ENCODE measurements around the gene TGFBI. TPM values are rescaled to one million over a fixed set of nuclear protein-coding genes. Genes with fewer than 3 reads are reported as not detected.

The TGFBI gene
- total RNA-seq, 1 donor from 2014 or later: 174 TPM

DNA sequence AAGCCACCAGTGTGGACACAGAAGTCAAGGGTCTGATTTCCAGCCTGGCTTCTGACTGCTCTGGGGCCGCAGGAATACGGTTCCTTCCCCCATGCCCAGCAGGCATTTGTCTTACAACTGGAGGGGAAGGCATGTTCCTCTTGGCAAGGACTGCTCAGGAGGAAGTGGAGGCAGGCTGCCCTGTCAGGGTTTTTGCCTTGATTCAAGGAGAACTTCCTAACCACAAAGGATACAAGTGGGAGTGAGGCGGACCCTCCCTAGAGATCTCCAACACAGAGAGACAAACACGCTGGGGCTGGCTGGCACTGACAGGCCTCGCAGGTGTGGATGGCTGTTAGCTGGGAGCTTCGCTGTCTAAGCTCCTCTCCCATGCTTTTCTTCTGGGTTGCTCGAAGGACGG is 19.1 kb downstream of the TGFBI start:
- intact Hi-C loops (cut with DNase I): no loop called here
- Histone ChIP-seq H3K36me3 (peaks cover 12 to 16% of the 10 kb centered on the region in 2 donors), H3K4me3 (no peak overlapping the region), H3K9me3 (no peaks in the 10 kb centered on the region), H3K27me3 (no peaks in the 10 kb centered on the region), H3K27ac (no peak overlapping the region), H3K4me1 (peaks cover 0 to 2% of the 10 kb centered on the region in 2 donors)
- DNase-seq (ENCODE audit: low spot score in 2 of 2): no peak
- TF ChIP-seq, protein P1, sequence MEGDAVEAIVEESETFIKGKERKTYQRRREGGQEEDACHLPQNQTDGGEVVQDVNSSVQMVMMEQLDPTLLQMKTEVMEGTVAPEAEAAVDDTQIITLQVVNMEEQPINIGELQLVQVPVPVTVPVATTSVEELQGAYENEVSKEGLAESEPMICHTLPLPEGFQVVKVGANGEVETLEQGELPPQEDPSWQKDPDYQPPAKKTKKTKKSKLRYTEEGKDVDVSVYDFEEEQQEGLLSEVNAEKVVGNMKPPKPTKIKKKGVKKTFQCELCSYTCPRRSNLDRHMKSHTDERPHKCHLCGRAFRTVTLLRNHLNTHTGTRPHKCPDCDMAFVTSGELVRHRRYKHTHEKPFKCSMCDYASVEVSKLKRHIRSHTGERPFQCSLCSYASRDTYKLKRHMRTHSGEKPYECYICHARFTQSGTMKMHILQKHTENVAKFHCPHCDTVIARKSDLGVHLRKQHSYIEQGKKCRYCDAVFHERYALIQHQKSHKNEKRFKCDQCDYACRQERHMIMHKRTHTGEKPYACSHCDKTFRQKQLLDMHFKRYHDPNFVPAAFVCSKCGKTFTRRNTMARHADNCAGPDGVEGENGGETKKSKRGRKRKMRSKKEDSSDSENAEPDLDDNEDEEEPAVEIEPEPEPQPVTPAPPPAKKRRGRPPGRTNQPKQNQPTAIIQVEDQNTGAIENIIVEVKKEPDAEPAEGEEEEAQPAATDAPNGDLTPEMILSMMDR (IDR thresholded peaks at IDR 0.05): no peak

DNA sequence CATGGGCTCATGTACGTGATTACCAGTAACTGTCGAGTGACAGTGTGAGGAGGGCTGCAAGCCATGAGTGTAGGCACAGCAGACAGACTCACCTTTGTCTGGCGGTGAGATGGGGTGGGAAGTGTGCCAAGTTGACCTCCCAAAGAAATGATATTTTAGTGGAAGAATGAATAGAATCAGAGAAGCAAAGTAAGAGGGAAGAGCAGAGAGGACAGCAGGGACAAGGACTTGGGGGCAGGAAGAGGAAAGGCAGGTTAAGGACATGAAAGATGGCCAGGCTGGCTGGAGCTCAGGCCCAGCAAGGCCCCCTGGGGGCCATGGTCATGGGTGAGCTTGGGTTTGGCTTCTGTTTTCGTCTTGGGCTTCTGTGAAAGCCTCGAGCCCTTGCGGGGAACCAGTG is 20.2 kb downstream of the TGFBI start:
- TF ChIP-seq, protein P1 (IDR thresholded peaks at IDR 0.05): no peak
- no peak for DNase-seq (ENCODE audit: low spot score in 2 of 2)
- no peak overlapping the region for H3K4me3 ChIP-seq
- intact Hi-C loops (cut with DNase I): no loop called here
- H3K36me3 ChIP-seq: peaks cover 10 to 16% of the 10 kb centered on the region in 2 donors
- no peak overlapping the region for H3K27ac ChIP-seq
- no peaks in the 10 kb centered on the region for H3K27me3 ChIP-seq
- peaks cover 8 to 9% of the 10 kb centered on the region in 2 donors for H3K4me1 ChIP-seq
- H3K9me3 ChIP-seq: no peaks in the 10 kb centered on the region

DNA sequence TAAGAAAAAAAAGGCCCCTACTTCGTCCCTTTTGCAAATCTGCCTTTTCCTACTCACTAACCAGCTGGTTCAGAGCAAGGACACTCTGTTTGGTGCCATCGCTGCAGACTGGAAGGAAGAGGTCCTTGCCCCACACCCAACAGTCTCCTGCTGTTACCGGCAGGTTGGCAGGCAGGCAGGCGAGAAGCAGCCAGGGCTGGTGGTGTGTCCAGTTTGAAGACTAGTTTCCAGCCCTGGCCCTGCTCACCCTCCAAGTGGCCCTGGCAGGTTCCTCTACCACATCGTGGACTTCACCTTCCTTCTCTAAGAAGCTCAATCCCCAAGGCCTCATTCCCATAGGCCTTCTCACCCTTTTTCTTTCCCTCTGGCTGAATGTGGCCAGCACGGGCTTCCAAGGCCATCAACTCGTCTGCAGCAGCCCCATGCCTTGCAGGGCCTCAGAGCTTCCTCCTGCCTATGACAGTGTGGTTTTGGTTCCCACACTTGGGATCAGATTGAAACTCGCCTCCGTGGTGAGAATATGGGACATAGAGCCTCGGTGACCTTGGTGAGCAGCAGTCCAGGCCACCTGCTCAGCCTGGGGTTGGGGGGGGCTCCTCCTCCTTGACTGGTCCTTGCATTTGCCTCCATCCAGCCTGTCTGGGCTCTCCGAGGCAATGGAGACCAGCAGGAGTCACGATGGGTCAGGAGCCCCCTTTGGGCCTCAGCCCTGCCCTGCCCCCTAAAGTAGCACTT is 22.9 kb downstream of the TGFBI start:
- Histone ChIP-seq H3K4me3 (no peak overlapping the region), H3K9me3 (no peaks in the 10 kb centered on the region), H3K4me1 (peaks cover 8 to 15% of the 10 kb centered on the region in 2 donors), H3K27me3 (no peaks in the 10 kb centered on the region), H3K36me3 (peaks cover 4 to 16% of the 10 kb centered on the region in 2 donors), H3K27ac (peak overlapping the region in 1 of 2 donors; percentile 61)
- no peak for DNase-seq (ENCODE audit: low spot score in 2 of 2)
- TF ChIP-seq, protein P1 (IDR thresholded peaks at IDR 0.05): no peak
- intact Hi-C loops (cut with DNase I): no loop called here

DNA sequence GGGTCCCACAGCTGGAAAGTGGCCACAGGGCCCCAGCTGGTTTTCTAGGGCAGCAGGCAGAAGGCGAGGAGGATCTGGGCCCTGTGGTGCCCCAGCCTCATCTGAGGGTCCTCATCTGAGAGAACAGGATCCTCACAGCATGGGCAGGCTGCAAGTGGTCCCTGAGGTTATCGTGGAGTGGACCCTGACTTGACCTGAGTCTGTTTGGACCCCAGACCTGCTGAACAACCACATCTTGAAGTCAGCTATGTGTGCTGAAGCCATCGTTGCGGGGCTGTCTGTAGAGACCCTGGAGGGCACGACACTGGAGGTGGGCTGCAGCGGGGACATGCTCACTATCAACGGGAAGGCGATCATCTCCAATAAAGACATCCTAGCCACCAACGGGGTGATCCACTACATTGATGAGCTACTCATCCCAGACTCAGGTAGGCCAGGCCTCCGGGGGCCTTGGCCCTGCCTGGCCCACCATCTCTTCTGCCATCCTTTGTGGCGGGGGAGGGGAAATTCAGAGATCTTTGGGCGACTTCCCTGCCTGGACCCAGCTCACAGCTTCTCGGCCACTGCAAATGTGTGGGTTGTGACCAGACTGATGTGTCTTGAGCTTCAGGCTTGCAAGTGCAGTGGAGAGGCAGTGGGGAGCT is 24.0 kb downstream of the TGFBI start:
- Histone ChIP-seq H3K9me3 (no peaks in the 10 kb centered on the region), H3K4me1 (peaks cover 13 to 27% of the 10 kb centered on the region in 2 donors), H3K36me3 (peaks cover 3 to 8% of the 10 kb centered on the region in 2 donors), H3K4me3 (no peak overlapping the region), H3K27me3 (no peaks in the 10 kb centered on the region), H3K27ac (peak overlapping the region; percentile 39 to 61)
- intact Hi-C loops (cut with DNase I): no loop called here
- no peak for DNase-seq (ENCODE audit: low spot score in 2 of 2)
- TF ChIP-seq, protein P1 (IDR thresholded peaks at IDR 0.05): no peak

DNA sequence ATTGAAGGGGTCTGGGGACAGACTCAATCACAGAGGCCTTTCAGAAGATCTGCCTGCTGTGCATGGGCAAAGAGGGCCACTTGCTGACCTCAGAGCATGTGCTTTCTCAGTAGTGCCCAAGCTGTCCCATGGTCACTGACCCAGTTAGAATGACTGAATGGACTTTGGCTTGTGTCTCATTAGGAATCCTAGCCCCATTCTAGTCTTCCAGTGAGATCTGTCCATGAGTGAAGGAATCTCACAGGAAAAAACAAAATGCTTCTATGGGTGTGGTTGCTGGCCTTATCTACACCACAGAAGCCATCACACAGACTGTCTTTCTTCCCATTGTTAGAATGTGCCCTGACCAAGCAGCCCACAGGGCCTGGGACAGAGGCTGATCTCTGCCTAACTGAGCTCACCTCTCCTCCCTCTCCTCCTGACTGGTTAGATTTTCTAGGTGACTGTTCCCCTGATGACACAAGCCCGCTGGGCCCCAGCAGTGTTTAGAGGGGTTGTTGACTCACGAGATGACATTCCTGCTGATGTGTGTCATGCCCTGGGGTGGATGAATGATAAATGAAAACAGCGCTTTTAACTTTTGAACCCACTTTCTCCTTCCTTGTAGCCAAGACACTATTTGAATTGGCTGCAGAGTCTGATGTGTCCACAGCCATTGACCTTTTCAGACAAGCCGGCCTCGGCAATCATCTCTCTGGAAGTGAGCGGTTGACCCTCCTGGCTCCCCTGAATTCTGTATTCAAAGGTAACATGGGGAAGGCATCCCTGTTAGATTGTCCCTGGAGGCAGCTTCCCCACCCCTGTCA is 24.8 kb downstream of the TGFBI start:
- Histone ChIP-seq H3K27ac (peak overlapping the region; percentile 39 to 61), H3K4me1 (peaks cover 14 to 28% of the 10 kb centered on the region in 2 donors), H3K27me3 (no peaks in the 10 kb centered on the region), H3K36me3 (peaks cover 0 to 4% of the 10 kb centered on the region in 2 donors), H3K9me3 (no peaks in the 10 kb centered on the region), H3K4me3 (no peak overlapping the region)
- intact Hi-C loops (cut with DNase I): no loop called here
- DNase-seq (ENCODE audit: low spot score in 2 of 2): peak; percentile 58 to 87
- TF ChIP-seq, protein P1 (IDR thresholded peaks at IDR 0.05): no peak

Data from ascending aorta (tissue), 2 donors.